H1 (cell line): Measurements from ENCODE around the gene ZNF24. TPM values are rescaled to one million over a fixed set of nuclear protein-coding genes. Genes with fewer than 3 reads are reported as not detected.

ENCODE experiments used
- CTCF ChIA-PET: fragments of 300-600 bp; sonication (Branson Sonifier 250); formaldehyde crosslinking; loops from one replicate; lab custom pipeline; 2021; ENCODE audit not compliant: partially characterized antibody; lab: Charles Lee
- POLR2A ChIA-PET: fragments of 300-600 bp; sonication (Branson Sonifier 250); formaldehyde crosslinking; loops from one replicate; lab custom pipeline; 2021; ENCODE audit warnings: inconsistent platforms; ENCODE audit not compliant: partially characterized antibody; lab: Charles Lee
- DNase-seq, 2 experiments: peaks; one replicate each; pipeline versions ENCODE4 v3.0.0 to v3.0.0-alpha.2; 2010 to 2022; ENCODE audit warnings: low spot score in 2 of 2, low read depth in 1 of 2, mixed read lengths in 1 of 2
- FAIRE-seq: peaks from 2 replicates; lab custom pipeline; 2011; peaks lifted over from hg19 to GRCh38; lab: Jason Lieb, UNC
- H2AFZ ChIP-seq: 2 replicates; pipeline ENCODE4 v1.8.1; 2012; ENCODE audit warnings: low read length, inconsistent platforms
- H2AK5ac ChIP-seq: 2 replicates; pipeline ENCODE4 v1.6.1; 2013; ENCODE audit warnings: low read depth, low read length
- H2BK120ac ChIP-seq: replicated peaks from 2 replicates; pipeline ENCODE3; 2013; ENCODE audit warnings: low read depth, low read length, inconsistent platforms
- H2BK12ac ChIP-seq: 2 replicates; pipeline ENCODE4 v1.6.1; 2013; ENCODE audit warnings: low read depth, low read length
- H2BK15ac ChIP-seq: 2 replicates; pipeline ENCODE4 v1.6.1; 2013; ENCODE audit warnings: low read length
- H2BK20ac ChIP-seq: 2 replicates; pipeline ENCODE4 v1.6.1; 2013; ENCODE audit warnings: low read length
- H2BK5ac ChIP-seq: 2 replicates; pipeline ENCODE4 v1.6.1; 2013; ENCODE audit warnings: low read depth, low read length
- H3K14ac ChIP-seq: 2 replicates; pipeline ENCODE4 v1.6.1; 2013; ENCODE audit warnings: inconsistent platforms; ENCODE audit not compliant: insufficient read length
- H3K18ac ChIP-seq: 2 replicates; pipeline ENCODE4 v1.6.1; 2013; ENCODE audit warnings: low read length; ENCODE audit errors: extremely low read depth
- H3K23ac ChIP-seq: 2 replicates; pipeline ENCODE4 v1.6.1; 2013; ENCODE audit warnings: inconsistent platforms; ENCODE audit not compliant: insufficient read length
- H3K23me2 ChIP-seq: 2 replicates; pipeline ENCODE4 v1.6.1; 2013; ENCODE audit warnings: low read depth, low read length
- H3K27ac ChIP-seq: 2 replicates; pipeline ENCODE4 v1.6.1; 2011; ENCODE audit warnings: low read depth, low read length, inconsistent platforms
- H3K27me3 ChIP-seq, 4 experiments: replicated peaks in 1 of 4; 1 replicate in 1 of 4; 2 replicates in 3 of 4; pipeline versions ENCODE4 v1.6.1 to v1.8.1; 2011 to 2013; ENCODE audit warnings: low read length in 3 of 4, mild to moderate bottlenecking in 3 of 4, inconsistent platforms in 2 of 4, mixed read lengths in 2 of 4, moderate library complexity in 1 of 4; ENCODE audit not compliant: control insufficient read depth in 3 of 4, insufficient read depth in 3 of 4; ENCODE audit errors: extremely low read depth in 1 of 4
- H3K36me3 ChIP-seq, 4 experiments: 2 replicates each; pipeline versions ENCODE4 v1.6.1 to v1.8.1; 2011 to 2013; ENCODE audit warnings: mild to moderate bottlenecking in 4 of 4, low read length in 3 of 4, moderate library complexity in 2 of 4, control low read depth in 1 of 4, inconsistent platforms in 1 of 4; ENCODE audit not compliant: insufficient read depth in 4 of 4, control insufficient read depth in 2 of 4
- H3K4ac ChIP-seq: replicated peaks from 2 replicates; pipeline ENCODE3; 2013; ENCODE audit warnings: low read length, low read depth, mixed read lengths, inconsistent platforms; ENCODE audit not compliant: insufficient read length
- H3K4me1 ChIP-seq, 4 experiments: replicated peaks in 1 of 4; 1 replicate in 1 of 4; 2 replicates in 3 of 4; pipeline versions ENCODE4 v1.6.1 to v1.8.1; 2011 to 2013; ENCODE audit warnings: low read length in 3 of 4, inconsistent platforms in 2 of 4, mixed read lengths in 1 of 4; ENCODE audit not compliant: insufficient read depth in 4 of 4, control insufficient read depth in 3 of 4
- H3K4me2 ChIP-seq, 2 experiments: 2 replicates each; pipeline versions ENCODE4 v1.6.1 to v1.8.1; 2011 to 2013; ENCODE audit warnings: low read depth in 2 of 2, low read length in 2 of 2, control low read depth in 1 of 2, inconsistent platforms in 1 of 2, mild to moderate bottlenecking in 1 of 2; ENCODE audit not compliant: insufficient read depth in 1 of 2
- H3K4me3 ChIP-seq, 4 experiments: fragments of 200-600, 300-600 bp in 1 of 4; sonication (generic), shearing (Covaris generic), sonication (Bioruptor Twin) in 1 of 4; 2 replicates each; pipeline versions ENCODE4 v1.5.1 to v1.8.1; 2011 to 2016; ENCODE audit warnings: low read length in 4 of 4, low read depth in 3 of 4, control low read depth in 2 of 4, inconsistent platforms in 2 of 4, mild to moderate bottlenecking in 2 of 4, mixed read lengths in 1 of 4, moderate library complexity in 1 of 4; ENCODE audit not compliant: insufficient read depth in 2 of 4; ENCODE audit errors: extremely low read depth in 1 of 4
- H3K56ac ChIP-seq: replicated peaks from 2 replicates; pipeline ENCODE3; 2013; ENCODE audit warnings: low read depth, mild to moderate bottlenecking, mixed read lengths, low read length, inconsistent platforms; ENCODE audit not compliant: insufficient read length
- H3K79me1 ChIP-seq: 2 replicates; pipeline ENCODE4 v1.6.1; 2013; ENCODE audit warnings: low read depth, low read length, control low read depth
- H3K79me2 ChIP-seq, 2 experiments: 2 replicates each; pipeline versions ENCODE4 v1.6.1 to v1.8.1; 2012 to 2013; ENCODE audit warnings: low read length in 2 of 2, mild to moderate bottlenecking in 2 of 2, inconsistent platforms in 1 of 2; ENCODE audit not compliant: insufficient read depth in 2 of 2, control insufficient read depth in 1 of 2
- H3K9ac ChIP-seq, 4 experiments: replicated peaks in 1 of 4; 1 replicate in 1 of 4; 2 replicates in 3 of 4; pipeline versions ENCODE4 v1.6.1 to v1.8.1; 2011 to 2013; ENCODE audit warnings: low read depth in 3 of 4, low read length in 3 of 4, control low read depth in 2 of 4, mild to moderate bottlenecking in 2 of 4, moderate library complexity in 2 of 4, inconsistent platforms in 1 of 4; ENCODE audit errors: extremely low read depth in 1 of 4
- H3K9me3 ChIP-seq, 2 experiments: 2 replicates each; pipeline versions ENCODE4 v1.6.1 to v1.8.1; 2012 to 2013; ENCODE audit warnings: mild to moderate bottlenecking in 2 of 2, moderate library complexity in 2 of 2, control low read depth in 1 of 2, inconsistent platforms in 1 of 2, low read depth in 1 of 2, low read length in 1 of 2, mixed read lengths in 1 of 2; ENCODE audit not compliant: insufficient read depth in 2 of 2
- H4K20me1 ChIP-seq, 2 experiments: replicated peaks in 1 of 2; 2 replicates each; pipeline versions ENCODE3 to v1.8.1; 2011 to 2013; ENCODE audit warnings: inconsistent platforms in 2 of 2, low read length in 2 of 2, mild to moderate bottlenecking in 1 of 2; ENCODE audit not compliant: insufficient read depth in 2 of 2, control insufficient read depth in 1 of 2
- H4K5ac ChIP-seq: 2 replicates; pipeline ENCODE4 v1.6.1; 2013; ENCODE audit warnings: low read length, low read depth, mixed read lengths, inconsistent platforms; ENCODE audit not compliant: insufficient read length
- H4K8ac ChIP-seq: 2 replicates; pipeline ENCODE4 v1.8.0; 2013; ENCODE audit warnings: mild to moderate bottlenecking, moderate library complexity, low read length, inconsistent platforms; ENCODE audit not compliant: insufficient read depth; ENCODE audit errors: extremely low read depth
- H4K91ac ChIP-seq: replicated peaks from 2 replicates; pipeline ENCODE3; 2013; ENCODE audit warnings: low read length, mixed read lengths, inconsistent platforms; ENCODE audit not compliant: insufficient read length
- EGR1 ChIP-seq: IDR thresholded peaks from 2 replicates; pipeline ENCODE4 v1.6.1; 2011; ENCODE audit warnings: low read depth, low read length, borderline replicate concordance
- WGBS, 2 experiments: shearing (Covaris generic) in 1 of 2; methylation state at CpG; one replicate each; pipeline versions ENCODE4 v1.1.6 to v1.1.7; 2013 to 2015; ENCODE audit warnings: low lambda C conversion rate in 2 of 2, mixed read lengths in 2 of 2, inconsistent platforms in 1 of 2, low coverage in 1 of 2, missing lambda C conversion rate in 1 of 2; ENCODE audit not compliant: insufficient replicate concordance in 2 of 2, insufficient coverage in 1 of 2, insufficient read length in 1 of 2; ENCODE audit errors: extremely low coverage in 1 of 2, missing lambda C conversion rate in 1 of 2; 5-methylcytosine and 5-hydroxymethylcytosine counted together
- polyA plus RNA-seq, 7 experiments: library from polyadenylated mRNA; depleted of rRNA in 3 of 7; stranded (reverse) in 5 of 7; unstranded in 2 of 7; fragments of >200 nt in 5 of 7; fragments of 200-250 nt in 2 of 7; gene quantifications; 1 replicate in 5 of 7; 2 replicates in 1 of 7; 4 replicates in 1 of 7; pipeline versions ENCODE4 v1.2.1 to v1.2.3, GENCODE V29; 2011 to 2013; ENCODE audit warnings: missing spikeins in 2 of 7, mixed read lengths in 2 of 7
- total RNA-seq: library from RNA; stranded (reverse); fragmentation: NEBNext Ultra II Directional; extraction: Animal tissue kit (Norgen Biotek cat#: 25700); gene quantifications from 2 replicates; pipeline ENCODE4 v1.2.1, GENCODE V29; 2021

ZNF24 gene
- total and polyA plus RNA-seq, 2 of the 8 experiments (the other 6 are each of a cell fraction or from before 2014, with no cell fraction given), result 12.5 to 56.9 TPM

DNA sequence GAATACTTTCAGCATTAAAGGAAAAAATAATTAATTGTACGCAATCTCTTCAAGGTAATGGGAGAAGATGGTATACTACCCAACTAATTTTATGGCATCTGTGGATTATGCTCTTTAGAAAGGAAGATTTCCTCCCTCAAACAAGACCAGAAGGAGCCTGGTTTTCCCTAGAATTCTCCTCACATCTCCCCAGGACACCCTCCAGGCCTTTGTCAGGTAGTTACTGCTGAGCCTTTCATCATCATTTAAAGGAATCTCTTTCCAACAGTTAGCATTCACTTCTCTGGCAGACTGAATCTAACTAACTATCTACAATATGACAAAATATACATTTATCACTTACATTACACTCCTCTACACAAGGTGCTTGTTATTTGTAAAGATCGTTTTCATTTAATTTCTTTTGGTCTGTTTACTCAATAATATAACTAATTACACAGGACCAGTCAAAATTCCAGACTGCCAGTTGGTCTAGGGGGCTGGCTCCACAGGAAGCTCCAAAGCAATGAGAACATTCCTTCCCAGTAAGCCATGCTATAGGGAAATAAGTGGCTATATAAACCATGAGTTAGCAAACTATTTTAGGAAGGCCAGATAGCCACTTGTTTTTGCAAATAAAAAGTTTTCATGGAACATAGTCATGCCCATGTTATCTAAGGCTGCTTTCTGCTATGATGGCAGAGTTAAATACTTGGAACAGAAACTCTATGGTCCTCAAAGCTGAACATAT lies 19.1 kb downstream of the ZNF24 start:
- H3K27me3 ChIP-seq, result no peaks in the 10 kb centered on the region
- H2BK15ac ChIP-seq, result no peak overlapping the region
- ChIA-PET CTCF (no interaction called here), POLR2A (interaction anchor here (0.8 to 1.8 kb wide), 8 partner anchors 8 to 36 kb away, joined by 3 to 6 read pairs (median 4); partner anchors contain the start of genes ZNF24 and ZSCAN30)
- FAIRE-seq (peak; percentile 81), DNase-seq (no peak)
- H2AK5ac ChIP-seq, result no peak overlapping the region
- H3K23me2 ChIP-seq, result no peaks in the 10 kb centered on the region
- no peak overlapping the region for H3K27ac ChIP-seq
- H2BK12ac ChIP-seq, result no peak overlapping the region
- H4K91ac ChIP-seq, result no peak overlapping the region
- H3K36me3 ChIP-seq, result no peaks in the 10 kb centered on the region
- H3K4me2 ChIP-seq, result peak overlapping the region; percentile 26 to 34; a peak in 3 of 4 replicates
- no peak overlapping the region for H3K4ac ChIP-seq
- H3K79me1 ChIP-seq, result no peaks in the 10 kb centered on the region
- H2BK5ac ChIP-seq, result no peak overlapping the region
- no peak overlapping the region for H3K23ac ChIP-seq
- H2AFZ ChIP-seq, result no peak overlapping the region
- no peak overlapping the region for H4K8ac ChIP-seq
- 29% methylated on average over 2 of the region's 2 CpGs; no CpG with 5 or more reads in 1 of the 2 experiments for WGBS, 2 experiments
- no peaks in the 10 kb centered on the region for H3K9me3 ChIP-seq
- H4K5ac ChIP-seq, result peak overlapping the region; percentile 74
- no peak overlapping the region for H3K14ac ChIP-seq
- no peaks in the 10 kb centered on the region for H4K20me1 ChIP-seq
- H3K4me3 ChIP-seq, result peak overlapping the region in 1 of 4 experiments; percentile 7; a peak in 1 of 8 replicates
- H3K9ac ChIP-seq, result no peak overlapping the region
- H3K4me1 ChIP-seq, result peaks cover 0 to 2% (median 0%) of the 10 kb centered on the region in 4 experiments; a peak in 2 of 7 replicates
- no peak overlapping the region for H3K18ac ChIP-seq
- H3K56ac ChIP-seq, result no peak overlapping the region
- H3K79me2 ChIP-seq, result no peaks in the 10 kb centered on the region
- H2BK20ac ChIP-seq, result no peak overlapping the region
- no peak overlapping the region for H2BK120ac ChIP-seq
- TF ChIP-seq EGR1, result no peak
